Thyroid gland (tissue), 4 donors: ENCODE measurements around the gene PDZRN3. TPM values are rescaled to one million over a fixed set of nuclear protein-coding genes. Genes with fewer than 3 reads are reported as not detected.
A peak's percentile ranks its signal among the peaks of the same experiment; 100 is the strongest.

ENCODE experiments used
- DNase-seq, 2 donors: peaks; one replicate each; pipeline ENCODE4 v3.0.0-alpha.2; 2019
- H3K27ac ChIP-seq, 3 donors: fragments of 200-600 bp; sonication (generic); 1 replicate in 2 of 3; 2 replicates in 1 of 3; pipeline ENCODE4 v1.5.1; 2016 to 2019; ENCODE audit warnings: mild to moderate bottlenecking in 1 of 3, moderate library complexity in 1 of 3
- H3K27me3 ChIP-seq: fragments of 200-600 bp; sonication (generic); one replicate; pipeline ENCODE4 v1.5.1; 2019
- H3K36me3 ChIP-seq, 2 donors: fragments of 200-600 bp; sonication (generic); one replicate each; pipeline ENCODE4 v1.5.1; 2016 to 2019
- H3K4me1 ChIP-seq, 2 donors: fragments of 200-600 bp; sonication (generic); one replicate each; pipeline ENCODE4 v1.5.1; 2017 to 2019
- H3K4me3 ChIP-seq, 3 donors: fragments of 200-600 bp; sonication (generic); replicated peaks in 1 of 3; 1 replicate in 2 of 3; 2 replicates in 1 of 3; pipeline ENCODE4 v1.5.1; 2016; ENCODE audit warnings: mild to moderate bottlenecking in 1 of 3
- H3K9me3 ChIP-seq: fragments of 200-600 bp; sonication (generic); one replicate; pipeline ENCODE4 v1.5.1; 2017
- POLR2A ChIP-seq, 2 donors: fragments of 450-650 bp; IDR thresholded peaks; one replicate each; pipeline ENCODE4 v1.6.1; 2017; ENCODE audit warnings: antibody characterized with exemption in 2 of 2, mild to moderate bottlenecking in 2 of 2, moderate library complexity in 1 of 2
- WGBS, 2 donors: methylation state at CpG; one replicate each; pipeline ENCODE4 v1.1.5; 2017; 5-methylcytosine and 5-hydroxymethylcytosine counted together
- intact Hi-C: fragments of 100-400 bp; cut with DNase I; formaldehyde crosslinking; loops from one replicate; pipeline ENCODE4 v1.15.1; 2023
- total RNA-seq, 4 donors: library from RNA; depleted of rRNA; stranded (reverse); fragments of >200 nt; gene quantifications; one replicate each; pipeline ENCODE4 v1.2.3, GENCODE V29; 2016
- TF ChIP-seq, protein P1 (sequence below), 6 experiments: fragments of 200-600 bp in 3 of 6; fragments of 450-650 bp in 3 of 6; sonication (generic) in 3 of 6; IDR thresholded peaks; one replicate each; pipeline ENCODE4 v1.5.1; 2016 to 2019; ENCODE audit warnings: antibody characterized with exemption in 6 of 6, mild to moderate bottlenecking in 2 of 6, inconsistent platforms in 1 of 6, moderate library complexity in 1 of 6

Gene PDZRN3
- total RNA-seq, 4 donors from 2014 or later: 4.4 to 8.3 (median 6.0) TPM

DNA sequence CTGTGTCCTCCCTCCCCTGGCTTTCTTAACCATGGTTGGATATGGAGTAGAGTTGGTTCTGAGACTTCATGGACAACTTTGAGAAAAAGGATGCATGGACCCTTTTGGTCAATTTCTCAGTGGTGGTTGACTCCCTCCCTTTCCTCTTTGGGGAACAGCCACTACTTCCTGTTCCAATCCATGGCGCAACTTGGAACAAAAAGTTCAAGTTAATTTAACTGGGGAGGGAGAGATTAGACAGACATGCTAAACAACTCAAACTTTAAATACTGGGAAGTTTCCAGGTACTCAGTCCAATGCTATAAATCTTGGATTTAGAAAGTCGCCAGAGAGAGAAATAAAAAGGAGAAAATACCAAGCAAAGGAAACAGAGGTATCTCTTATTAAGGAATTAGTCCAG is 202.2 kb downstream of the PDZRN3 start:
- Histone ChIP-seq H3K36me3 (no peaks in the 10 kb centered on the region), H3K4me1 (no peaks in the 10 kb centered on the region), H3K27me3 (no peaks in the 10 kb centered on the region), H3K4me3 (no peak overlapping the region), H3K9me3 (no peaks in the 10 kb centered on the region), H3K27ac (no peak overlapping the region)
- WGBS, 2 donors: 64 to 72% methylated on average over 2 of the region's 2 CpGs
- DNase-seq: no peak
- TF ChIP-seq POLR2A (IDR thresholded peaks at IDR 0.05): no peak
- TF ChIP-seq, protein P1, sequence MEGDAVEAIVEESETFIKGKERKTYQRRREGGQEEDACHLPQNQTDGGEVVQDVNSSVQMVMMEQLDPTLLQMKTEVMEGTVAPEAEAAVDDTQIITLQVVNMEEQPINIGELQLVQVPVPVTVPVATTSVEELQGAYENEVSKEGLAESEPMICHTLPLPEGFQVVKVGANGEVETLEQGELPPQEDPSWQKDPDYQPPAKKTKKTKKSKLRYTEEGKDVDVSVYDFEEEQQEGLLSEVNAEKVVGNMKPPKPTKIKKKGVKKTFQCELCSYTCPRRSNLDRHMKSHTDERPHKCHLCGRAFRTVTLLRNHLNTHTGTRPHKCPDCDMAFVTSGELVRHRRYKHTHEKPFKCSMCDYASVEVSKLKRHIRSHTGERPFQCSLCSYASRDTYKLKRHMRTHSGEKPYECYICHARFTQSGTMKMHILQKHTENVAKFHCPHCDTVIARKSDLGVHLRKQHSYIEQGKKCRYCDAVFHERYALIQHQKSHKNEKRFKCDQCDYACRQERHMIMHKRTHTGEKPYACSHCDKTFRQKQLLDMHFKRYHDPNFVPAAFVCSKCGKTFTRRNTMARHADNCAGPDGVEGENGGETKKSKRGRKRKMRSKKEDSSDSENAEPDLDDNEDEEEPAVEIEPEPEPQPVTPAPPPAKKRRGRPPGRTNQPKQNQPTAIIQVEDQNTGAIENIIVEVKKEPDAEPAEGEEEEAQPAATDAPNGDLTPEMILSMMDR (IDR thresholded peaks at IDR 0.05): no peak
- intact Hi-C loops: no loop called here

- intact Hi-C loops: no loop called here
- no peaks in the 10 kb centered on the region for H3K4me1 ChIP-seq
- no peaks in the 10 kb centered on the region for H3K36me3 ChIP-seq
- no peaks in the 10 kb centered on the region for H3K27me3 ChIP-seq
- no peak overlapping the region for H3K4me3 ChIP-seq
- H3K9me3 ChIP-seq: no peaks in the 10 kb centered on the region
- no peak for DNase-seq
- TF ChIP-seq, protein P1 (IDR thresholded peaks at IDR 0.05): no peak
- no peak for TF ChIP-seq POLR2A (IDR thresholded peaks at IDR 0.05)
- 84 to 96% methylated on average over 3 of the region's 3 CpGs for WGBS, 2 donors
- no peak overlapping the region for H3K27ac ChIP-seq
Measured at GRCh38 chr3:73419942-73420341, 204.8 kb downstream of the PDZRN3 start.

- no peaks in the 10 kb centered on the region for H3K27me3 ChIP-seq
- no peak for DNase-seq
- no peak overlapping the region for H3K4me3 ChIP-seq
- no peak overlapping the region for H3K27ac ChIP-seq
- no peaks in the 10 kb centered on the region for H3K36me3 ChIP-seq
- WGBS, 2 donors: 68 to 77% methylated on average over 14 of the region's 14 CpGs
- no peaks in the 10 kb centered on the region for H3K9me3 ChIP-seq
- no peak for TF ChIP-seq POLR2A (IDR thresholded peaks at IDR 0.05)
- TF ChIP-seq, protein P1 (IDR thresholded peaks at IDR 0.05): no peak
- H3K4me1 ChIP-seq: no peaks in the 10 kb centered on the region
- intact Hi-C loops: no loop called here
Measured at GRCh38 chr3:73419179-73419803, 205.4 kb downstream of the PDZRN3 start.

DNA sequence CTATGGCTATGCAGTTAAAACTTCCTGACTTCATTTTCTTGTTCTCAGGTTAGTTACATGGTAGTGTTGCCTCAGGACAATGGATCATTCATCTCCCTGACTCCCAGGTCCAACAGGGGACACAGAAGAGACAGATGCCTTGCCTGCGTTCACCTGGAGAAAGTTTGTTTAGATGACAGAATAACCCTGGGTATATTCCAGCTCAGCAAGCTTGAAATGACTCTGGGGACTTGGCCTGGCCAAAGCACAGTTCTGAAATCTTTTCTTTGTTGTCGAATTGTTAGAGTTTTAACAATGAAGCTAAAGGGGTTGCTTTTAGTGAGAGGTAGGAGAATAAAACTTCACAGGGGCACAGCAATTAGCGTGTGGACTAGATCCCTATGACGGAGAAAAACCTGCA is 206.1 kb downstream of the PDZRN3 start:
- TF ChIP-seq, protein P1 (IDR thresholded peaks at IDR 0.05): no peak
- TF ChIP-seq POLR2A (IDR thresholded peaks at IDR 0.05): no peak
- Histone ChIP-seq H3K27me3 (no peaks in the 10 kb centered on the region), H3K4me3 (no peak overlapping the region), H3K9me3 (no peaks in the 10 kb centered on the region), H3K27ac (no peak overlapping the region), H3K36me3 (no peaks in the 10 kb centered on the region), H3K4me1 (no peaks in the 10 kb centered on the region)
- DNase-seq: peak in 1 of 2 donors; percentile 3
- intact Hi-C loops: no loop called here
- WGBS, 2 donors: 36 to 42% methylated on average over 4 of the region's 4 CpGs

- no peak for DNase-seq
- Histone ChIP-seq H3K27me3 (no peaks in the 10 kb centered on the region), H3K27ac (no peak overlapping the region), H3K4me1 (no peaks in the 10 kb centered on the region), H3K36me3 (no peaks in the 10 kb centered on the region), H3K9me3 (no peaks in the 10 kb centered on the region), H3K4me3 (no peak overlapping the region)
- intact Hi-C loops: no loop called here
- 95% methylated on average over 2 of the region's 2 CpGs for WGBS, 2 donors
- TF ChIP-seq POLR2A (IDR thresholded peaks at IDR 0.05): no peak
- TF ChIP-seq, protein P1 (IDR thresholded peaks at IDR 0.05): no peak
Measured at GRCh38 chr3:73415118-73415517, 209.6 kb downstream of the PDZRN3 start.
